Neutrophil (primary cell): ENCODE results near the gene KRT37.

Source experiments
- H3K27ac ChIP-seq: fragments of 200-600 bp; sonication (generic); 2 replicates; pipeline ENCODE4 v1.5.1; 2016; ENCODE audit warnings: mild to moderate bottlenecking, moderate library complexity
- H3K27me3 ChIP-seq: fragments of 200-600 bp; sonication (generic); 2 replicates; pipeline ENCODE4 v1.6.0; 2016; ENCODE audit warnings: mild to moderate bottlenecking
- H3K36me3 ChIP-seq: fragments of 200-600 bp; sonication (generic); 2 replicates; pipeline ENCODE4 v1.5.1; 2017
- H3K4me1 ChIP-seq, 2 experiments: fragments of 200-600 bp in 1 of 2; sonication (generic) in 1 of 2; 1 replicate in 1 of 2; 2 replicates in 1 of 2; pipeline versions ENCODE4 v1.5.1 to v1.6.1; 2013 to 2016; ENCODE audit warnings: low read depth in 1 of 2, low read length in 1 of 2, mild to moderate bottlenecking in 1 of 2, moderate library complexity in 1 of 2; ENCODE audit not compliant: control insufficient read depth in 1 of 2, insufficient read depth in 1 of 2
- H3K4me3 ChIP-seq, 2 experiments: fragments of 200-600 bp in 1 of 2; sonication (generic) in 1 of 2; 1 replicate in 1 of 2; 2 replicates in 1 of 2; pipeline ENCODE4 v1.5.1; 2013 to 2016; ENCODE audit warnings: low read depth in 1 of 2, low read length in 1 of 2, mild to moderate bottlenecking in 1 of 2, moderate library complexity in 1 of 2
- H3K9me3 ChIP-seq: fragments of 200-600 bp; sonication (generic); 2 replicates; pipeline ENCODE4 v1.5.1; 2016
- CTCF ChIP-seq: fragments of 200-600 bp; sonication (generic); IDR thresholded peaks from 2 replicates; pipeline ENCODE4 v1.5.1; 2016; ENCODE audit warnings: antibody characterized with exemption

The KRT37 gene

GRCh38 chr17:41444186-41444585 is 19.8 kb upstream of the KRT37 start:
- Histone ChIP-seq H3K27ac (no peak overlapping the region), H3K27me3 (peaks cover 34% of the 10 kb centered on the region), H3K9me3 (no peaks in the 10 kb centered on the region), H3K4me3 (no peak overlapping the region), H3K36me3 (no peaks in the 10 kb centered on the region), H3K4me1 (peaks cover 5 to 18% of the 10 kb centered on the region in 2 experiments)
- no peak for TF ChIP-seq CTCF

GRCh38 chr17:41442739-41443138 is 18.4 kb upstream of the KRT37 start:
- Histone ChIP-seq H3K9me3 (no peaks in the 10 kb centered on the region), H3K27me3 (peaks cover 34% of the 10 kb centered on the region), H3K36me3 (no peaks in the 10 kb centered on the region), H3K4me3 (no peak overlapping the region), H3K4me1 (peaks cover 5 to 25% of the 10 kb centered on the region in 2 experiments), H3K27ac (no peak overlapping the region)
- no peak for TF ChIP-seq CTCF

DNA sequence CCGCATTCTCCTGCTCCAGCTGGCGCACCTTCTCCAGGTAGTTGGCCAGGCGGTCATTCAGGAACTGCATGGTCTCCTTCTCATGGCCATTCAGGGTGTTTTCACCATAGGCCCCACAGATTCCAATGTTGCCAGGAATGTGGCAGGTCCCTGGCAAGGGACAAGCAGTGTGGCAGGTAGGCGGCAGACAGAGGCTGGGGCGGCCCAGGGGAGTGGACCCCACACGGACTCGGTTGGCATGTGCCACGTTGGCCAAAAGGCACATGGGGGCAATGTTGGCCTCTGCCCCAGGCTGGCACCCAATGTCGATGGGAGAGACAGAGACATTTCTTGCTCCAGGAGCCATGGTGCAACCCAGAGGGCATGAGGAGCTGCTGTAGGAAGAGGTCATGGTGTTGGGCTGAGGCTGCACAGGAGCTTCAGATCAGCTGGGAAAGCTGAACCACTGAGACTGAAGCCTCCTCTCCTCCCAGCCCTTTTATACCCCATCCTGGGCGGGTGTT is 16.2 kb upstream of the KRT37 start, which contains the start of gene KRT38:
Gene KRT38 (minus strand): TSS at position 453 of the 503 bp plus-strand sequence. CDS start 62 bp downstream, at position 391.
- no peak for TF ChIP-seq CTCF
- H3K36me3 ChIP-seq: no peaks in the 10 kb centered on the region
- no peak within 1 kb of the TSS for H3K4me3 ChIP-seq
- H3K4me1 ChIP-seq: peaks cover 5 to 25% of the 10 kb centered on the region in 2 experiments
- H3K27ac ChIP-seq: no peak within 1 kb of the TSS
- H3K9me3 ChIP-seq: no peaks in the 10 kb centered on the region
- peaks cover 31% of the 10 kb centered on the region for H3K27me3 ChIP-seq

DNA sequence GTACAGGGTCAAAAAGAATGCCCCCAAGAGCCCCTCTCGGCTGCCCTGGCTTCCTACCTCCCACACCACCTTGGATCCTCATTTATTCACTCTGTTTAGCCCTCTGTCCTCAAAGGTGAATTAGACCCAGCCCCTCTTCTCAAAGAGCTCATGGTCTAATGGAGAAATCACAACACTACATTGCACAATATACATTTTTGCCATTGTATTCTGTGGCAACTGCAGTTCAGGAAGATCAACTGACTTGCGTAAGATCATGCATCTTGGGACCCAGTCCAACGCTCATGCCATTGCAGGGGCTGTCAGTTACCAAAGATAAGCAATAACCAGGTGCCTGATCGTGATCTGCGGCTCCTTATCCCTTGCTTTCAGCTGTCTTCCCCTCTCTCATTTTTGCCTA is 15.0 kb upstream of the KRT37 start:
- no peak overlapping the region for H3K4me3 ChIP-seq
- H3K4me1 ChIP-seq: peaks cover 5 to 21% of the 10 kb centered on the region in 2 experiments
- no peaks in the 10 kb centered on the region for H3K9me3 ChIP-seq
- H3K27me3 ChIP-seq: peaks cover 20% of the 10 kb centered on the region
- TF ChIP-seq CTCF: no peak
- H3K36me3 ChIP-seq: no peaks in the 10 kb centered on the region
- peak overlapping the region; percentile 47 for H3K27ac ChIP-seq

DNA sequence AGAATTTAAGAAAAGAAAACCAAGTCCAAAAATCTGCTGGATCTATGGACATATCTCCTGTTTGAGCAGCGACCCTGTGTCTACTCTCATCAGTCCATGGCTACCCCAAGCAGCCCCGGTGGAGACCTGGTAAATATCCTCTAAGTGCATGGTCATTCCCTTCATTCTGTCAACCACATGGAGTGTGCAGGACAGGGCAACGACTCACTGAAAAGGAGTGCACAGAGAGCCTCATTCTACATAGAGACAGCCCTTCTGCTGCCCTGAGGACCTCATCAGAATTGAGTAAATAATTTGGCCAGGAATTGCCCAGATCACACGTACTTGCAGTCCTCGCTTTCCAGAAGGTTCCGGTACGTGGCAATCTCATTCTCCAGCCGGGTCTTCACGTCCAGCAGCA is 13.4 kb upstream of the KRT37 start:
- Histone ChIP-seq H3K4me3 (no peak overlapping the region), H3K4me1 (peaks cover 5 to 23% of the 10 kb centered on the region in 2 experiments), H3K9me3 (no peaks in the 10 kb centered on the region), H3K27me3 (peaks cover 7% of the 10 kb centered on the region), H3K27ac (no peak overlapping the region), H3K36me3 (no peaks in the 10 kb centered on the region)
- no peak for TF ChIP-seq CTCF
